H1 (cell line): Measurements from ENCODE around the gene ASB8. TPM values are rescaled to one million over a fixed set of nuclear protein-coding genes. Genes with fewer than 3 reads are reported as not detected.

ENCODE experiments used
- CTCF ChIA-PET: fragments of 300-600 bp; sonication (Branson Sonifier 250); formaldehyde crosslinking; loops from one replicate; lab custom pipeline; 2021; ENCODE audit not compliant: partially characterized antibody; lab: Charles Lee
- POLR2A ChIA-PET: fragments of 300-600 bp; sonication (Branson Sonifier 250); formaldehyde crosslinking; loops from one replicate; lab custom pipeline; 2021; ENCODE audit warnings: inconsistent platforms; ENCODE audit not compliant: partially characterized antibody; lab: Charles Lee
- DNase-seq, 2 experiments: peaks; one replicate each; pipeline versions ENCODE4 v3.0.0 to v3.0.0-alpha.2; 2010 to 2022; ENCODE audit warnings: low spot score in 2 of 2, low read depth in 1 of 2, mixed read lengths in 1 of 2
- FAIRE-seq: peaks from 2 replicates; lab custom pipeline; 2011; peaks lifted over from hg19 to GRCh38; lab: Jason Lieb, UNC
- H2AFZ ChIP-seq: 2 replicates; pipeline ENCODE4 v1.8.1; 2012; ENCODE audit warnings: low read length, inconsistent platforms
- H2AK5ac ChIP-seq: 2 replicates; pipeline ENCODE4 v1.6.1; 2013; ENCODE audit warnings: low read depth, low read length
- H2BK120ac ChIP-seq: replicated peaks from 2 replicates; pipeline ENCODE3; 2013; ENCODE audit warnings: low read depth, low read length, inconsistent platforms
- H2BK12ac ChIP-seq: 2 replicates; pipeline ENCODE4 v1.6.1; 2013; ENCODE audit warnings: low read depth, low read length
- H2BK15ac ChIP-seq: 2 replicates; pipeline ENCODE4 v1.6.1; 2013; ENCODE audit warnings: low read length
- H2BK20ac ChIP-seq: 2 replicates; pipeline ENCODE4 v1.6.1; 2013; ENCODE audit warnings: low read length
- H2BK5ac ChIP-seq: 2 replicates; pipeline ENCODE4 v1.6.1; 2013; ENCODE audit warnings: low read depth, low read length
- H3K14ac ChIP-seq: 2 replicates; pipeline ENCODE4 v1.6.1; 2013; ENCODE audit warnings: inconsistent platforms; ENCODE audit not compliant: insufficient read length
- H3K18ac ChIP-seq: 2 replicates; pipeline ENCODE4 v1.6.1; 2013; ENCODE audit warnings: low read length; ENCODE audit errors: extremely low read depth
- H3K23ac ChIP-seq: 2 replicates; pipeline ENCODE4 v1.6.1; 2013; ENCODE audit warnings: inconsistent platforms; ENCODE audit not compliant: insufficient read length
- H3K23me2 ChIP-seq: 2 replicates; pipeline ENCODE4 v1.6.1; 2013; ENCODE audit warnings: low read depth, low read length
- H3K27ac ChIP-seq: 2 replicates; pipeline ENCODE4 v1.6.1; 2011; ENCODE audit warnings: low read depth, low read length, inconsistent platforms
- H3K27me3 ChIP-seq, 4 experiments: replicated peaks in 1 of 4; 1 replicate in 1 of 4; 2 replicates in 3 of 4; pipeline versions ENCODE4 v1.6.1 to v1.8.1; 2011 to 2013; ENCODE audit warnings: low read length in 3 of 4, mild to moderate bottlenecking in 3 of 4, inconsistent platforms in 2 of 4, mixed read lengths in 2 of 4, moderate library complexity in 1 of 4; ENCODE audit not compliant: control insufficient read depth in 3 of 4, insufficient read depth in 3 of 4; ENCODE audit errors: extremely low read depth in 1 of 4
- H3K36me3 ChIP-seq, 4 experiments: 2 replicates each; pipeline versions ENCODE4 v1.6.1 to v1.8.1; 2011 to 2013; ENCODE audit warnings: mild to moderate bottlenecking in 4 of 4, low read length in 3 of 4, moderate library complexity in 2 of 4, control low read depth in 1 of 4, inconsistent platforms in 1 of 4; ENCODE audit not compliant: insufficient read depth in 4 of 4, control insufficient read depth in 2 of 4
- H3K4ac ChIP-seq: replicated peaks from 2 replicates; pipeline ENCODE3; 2013; ENCODE audit warnings: low read length, low read depth, mixed read lengths, inconsistent platforms; ENCODE audit not compliant: insufficient read length
- H3K4me1 ChIP-seq, 4 experiments: replicated peaks in 1 of 4; 1 replicate in 1 of 4; 2 replicates in 3 of 4; pipeline versions ENCODE4 v1.6.1 to v1.8.1; 2011 to 2013; ENCODE audit warnings: low read length in 3 of 4, inconsistent platforms in 2 of 4, mixed read lengths in 1 of 4; ENCODE audit not compliant: insufficient read depth in 4 of 4, control insufficient read depth in 3 of 4
- H3K4me2 ChIP-seq, 2 experiments: 2 replicates each; pipeline versions ENCODE4 v1.6.1 to v1.8.1; 2011 to 2013; ENCODE audit warnings: low read depth in 2 of 2, low read length in 2 of 2, control low read depth in 1 of 2, inconsistent platforms in 1 of 2, mild to moderate bottlenecking in 1 of 2; ENCODE audit not compliant: insufficient read depth in 1 of 2
- H3K4me3 ChIP-seq, 4 experiments: fragments of 200-600, 300-600 bp in 1 of 4; sonication (generic), shearing (Covaris generic), sonication (Bioruptor Twin) in 1 of 4; 2 replicates each; pipeline versions ENCODE4 v1.5.1 to v1.8.1; 2011 to 2016; ENCODE audit warnings: low read length in 4 of 4, low read depth in 3 of 4, control low read depth in 2 of 4, inconsistent platforms in 2 of 4, mild to moderate bottlenecking in 2 of 4, mixed read lengths in 1 of 4, moderate library complexity in 1 of 4; ENCODE audit not compliant: insufficient read depth in 2 of 4; ENCODE audit errors: extremely low read depth in 1 of 4
- H3K56ac ChIP-seq: replicated peaks from 2 replicates; pipeline ENCODE3; 2013; ENCODE audit warnings: low read depth, mild to moderate bottlenecking, mixed read lengths, low read length, inconsistent platforms; ENCODE audit not compliant: insufficient read length
- H3K79me1 ChIP-seq: 2 replicates; pipeline ENCODE4 v1.6.1; 2013; ENCODE audit warnings: low read depth, low read length, control low read depth
- H3K79me2 ChIP-seq, 2 experiments: 2 replicates each; pipeline versions ENCODE4 v1.6.1 to v1.8.1; 2012 to 2013; ENCODE audit warnings: low read length in 2 of 2, mild to moderate bottlenecking in 2 of 2, inconsistent platforms in 1 of 2; ENCODE audit not compliant: insufficient read depth in 2 of 2, control insufficient read depth in 1 of 2
- H3K9ac ChIP-seq, 4 experiments: replicated peaks in 1 of 4; 1 replicate in 1 of 4; 2 replicates in 3 of 4; pipeline versions ENCODE4 v1.6.1 to v1.8.1; 2011 to 2013; ENCODE audit warnings: low read depth in 3 of 4, low read length in 3 of 4, control low read depth in 2 of 4, mild to moderate bottlenecking in 2 of 4, moderate library complexity in 2 of 4, inconsistent platforms in 1 of 4; ENCODE audit errors: extremely low read depth in 1 of 4
- H3K9me3 ChIP-seq, 2 experiments: 2 replicates each; pipeline versions ENCODE4 v1.6.1 to v1.8.1; 2012 to 2013; ENCODE audit warnings: mild to moderate bottlenecking in 2 of 2, moderate library complexity in 2 of 2, control low read depth in 1 of 2, inconsistent platforms in 1 of 2, low read depth in 1 of 2, low read length in 1 of 2, mixed read lengths in 1 of 2; ENCODE audit not compliant: insufficient read depth in 2 of 2
- H4K20me1 ChIP-seq, 2 experiments: replicated peaks in 1 of 2; 2 replicates each; pipeline versions ENCODE3 to v1.8.1; 2011 to 2013; ENCODE audit warnings: inconsistent platforms in 2 of 2, low read length in 2 of 2, mild to moderate bottlenecking in 1 of 2; ENCODE audit not compliant: insufficient read depth in 2 of 2, control insufficient read depth in 1 of 2
- H4K5ac ChIP-seq: 2 replicates; pipeline ENCODE4 v1.6.1; 2013; ENCODE audit warnings: low read length, low read depth, mixed read lengths, inconsistent platforms; ENCODE audit not compliant: insufficient read length
- H4K8ac ChIP-seq: 2 replicates; pipeline ENCODE4 v1.8.0; 2013; ENCODE audit warnings: mild to moderate bottlenecking, moderate library complexity, low read length, inconsistent platforms; ENCODE audit not compliant: insufficient read depth; ENCODE audit errors: extremely low read depth
- H4K91ac ChIP-seq: replicated peaks from 2 replicates; pipeline ENCODE3; 2013; ENCODE audit warnings: low read length, mixed read lengths, inconsistent platforms; ENCODE audit not compliant: insufficient read length
- WGBS, 2 experiments: shearing (Covaris generic) in 1 of 2; methylation state at CpG; one replicate each; pipeline versions ENCODE4 v1.1.6 to v1.1.7; 2013 to 2015; ENCODE audit warnings: low lambda C conversion rate in 2 of 2, mixed read lengths in 2 of 2, inconsistent platforms in 1 of 2, low coverage in 1 of 2, missing lambda C conversion rate in 1 of 2; ENCODE audit not compliant: insufficient replicate concordance in 2 of 2, insufficient coverage in 1 of 2, insufficient read length in 1 of 2; ENCODE audit errors: extremely low coverage in 1 of 2, missing lambda C conversion rate in 1 of 2; 5-methylcytosine and 5-hydroxymethylcytosine counted together
- polyA plus RNA-seq, 7 experiments: library from polyadenylated mRNA; depleted of rRNA in 3 of 7; stranded (reverse) in 5 of 7; unstranded in 2 of 7; fragments of >200 nt in 5 of 7; fragments of 200-250 nt in 2 of 7; gene quantifications; 1 replicate in 5 of 7; 2 replicates in 1 of 7; 4 replicates in 1 of 7; pipeline versions ENCODE4 v1.2.1 to v1.2.3, GENCODE V29; 2011 to 2013; ENCODE audit warnings: missing spikeins in 2 of 7, mixed read lengths in 2 of 7
- total RNA-seq: library from RNA; stranded (reverse); fragmentation: NEBNext Ultra II Directional; extraction: Animal tissue kit (Norgen Biotek cat#: 25700); gene quantifications from 2 replicates; pipeline ENCODE4 v1.2.1, GENCODE V29; 2021

ASB8 gene
- total and polyA plus RNA-seq, 2 of the 8 experiments (the other 6 are each of a cell fraction or from before 2014, with no cell fraction given): 3.8 to 8.3 TPM

DNA sequence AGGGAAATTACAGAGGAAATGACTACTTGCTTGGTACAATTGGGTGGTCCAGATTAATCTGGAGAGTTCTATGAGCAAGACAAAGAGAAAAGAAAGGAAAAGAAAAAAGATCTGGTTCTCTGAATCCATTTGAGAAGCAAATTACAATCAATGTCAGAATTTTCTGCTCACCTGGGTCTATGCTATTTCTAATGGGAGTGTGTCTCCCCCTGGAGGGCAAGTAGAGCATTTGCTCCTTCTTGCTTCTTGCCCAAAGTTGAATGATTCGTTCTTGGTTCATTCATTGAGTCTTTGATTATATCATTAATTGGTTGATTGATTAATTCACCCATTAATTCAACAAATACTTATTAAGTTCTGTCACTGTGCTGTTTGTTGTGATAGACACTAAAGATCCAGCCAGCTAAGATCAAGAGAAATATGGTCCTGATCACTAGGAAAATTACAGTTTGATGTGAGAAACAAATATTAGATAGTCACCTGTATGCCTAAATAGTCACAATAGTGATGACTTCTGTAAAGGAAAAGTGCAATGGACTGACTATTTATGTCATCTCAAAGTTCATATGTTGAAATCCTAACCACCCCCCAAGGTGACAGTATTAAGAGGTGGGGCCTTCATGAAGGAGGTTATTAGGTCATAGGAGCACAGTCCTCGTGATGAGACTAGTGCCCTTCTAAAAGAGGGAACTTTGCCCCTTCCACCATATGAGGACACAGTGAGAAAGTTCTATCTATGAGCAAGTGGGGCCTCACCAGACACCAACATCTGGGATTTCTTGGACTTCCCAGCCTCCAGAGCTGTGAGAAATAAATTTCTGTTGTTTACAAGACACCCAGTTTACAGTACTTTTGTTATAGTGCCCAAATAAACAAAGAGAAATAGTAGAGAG is 8.0 kb upstream of the ASB8 start:
- Histone ChIP-seq H2BK12ac (no peak overlapping the region), H3K14ac (no peak overlapping the region), H3K4ac (no peak overlapping the region), H3K4me2 (no peak overlapping the region), H3K4me3 (no peak overlapping the region), H3K9me3 (no peaks in the 10 kb centered on the region), H3K27ac (no peak overlapping the region), H3K4me1 (no peaks in the 10 kb centered on the region; a peak in 1 of 7 replicates), H4K8ac (no peak overlapping the region), H4K5ac (no peak overlapping the region), H2BK5ac (no peak overlapping the region), H3K23me2 (no peaks in the 10 kb centered on the region), H3K23ac (no peak overlapping the region), H3K36me3 (no peaks in the 10 kb centered on the region), H3K56ac (no peak overlapping the region), H2AFZ (no peak overlapping the region), H3K9ac (no peak overlapping the region), H4K20me1 (no peaks in the 10 kb centered on the region), H4K91ac (no peak overlapping the region), H3K79me1 (no peaks in the 10 kb centered on the region), H3K79me2 (no peaks in the 10 kb centered on the region), H2AK5ac (no peak overlapping the region), H2BK15ac (no peak overlapping the region), H2BK20ac (no peak overlapping the region), H3K27me3 (no peaks in the 10 kb centered on the region), H3K18ac (no peak overlapping the region), H2BK120ac (no peak overlapping the region)
- FAIRE-seq: peak; percentile 95
- DNase-seq: no peak
- ChIA-PET CTCF (interaction anchor here (0.6 to 4.4 kb wide), 32 partner anchors 8 to 482 kb away, joined by 3 to 40 read pairs (median 4); partner anchors contain the start of genes CCDC184 and PFKM), POLR2A (no interaction called here)
- 63% methylated on average over 2 of the region's 2 CpGs; no CpG with 5 or more reads in 1 of the 2 experiments for WGBS, 2 experiments
